Daoy (cell line): Measurements from ENCODE around the gene MYOG. TPM values are rescaled to one million over a fixed set of nuclear protein-coding genes. Genes with fewer than 3 reads are reported as not detected.

Source experiments
- DNase-seq: peaks from one replicate; pipeline ENCODE4 v3.0.0-alpha.2; 2015; ENCODE audit warnings: low read depth
- total RNA-seq: library from RNA; depleted of rRNA; stranded (reverse); fragments of >200 nt; shearing (Covaris generic); gene quantifications from 2 replicates; pipeline ENCODE4 v1.2.3, GENCODE V29; 2014

The MYOG gene
- total RNA-seq, 1 experiment from 2014 or later = not detected

- DNase-seq = peak; percentile 82
These were observed 32.1 kb upstream of the MYOG start for GRCh38 chr1:203117611-203118575.

- no peak for DNase-seq
These were observed 30.4 kb upstream of the MYOG start for GRCh38 chr1:203116091-203116820.

GRCh38 chr1:203114202-203114601, 28.4 kb upstream of the MYOG start:
- no peak for DNase-seq

- DNase-seq = no peak
These were observed 27.5 kb upstream of the MYOG start for GRCh38 chr1:203113308-203113707.

GRCh38 chr1:203112475-203112874, 26.7 kb upstream of the MYOG start:
- no peak for DNase-seq

- DNase-seq = no peak
These were observed 19.1 kb upstream of the MYOG start for GRCh38 chr1:203104789-203105390.

GRCh38 chr1:203103829-203104495, 18.1 kb upstream of the MYOG start:
- DNase-seq = no peak

- DNase-seq = no peak
These were observed 17.4 kb upstream of the MYOG start for GRCh38 chr1:203103216-203103615.

- no peak for DNase-seq
These were observed 16.2 kb upstream of the MYOG start for GRCh38 chr1:203101813-203102634.

GRCh38 chr1:203100516-203100869, 14.7 kb upstream of the MYOG start:
- no peak for DNase-seq

- DNase-seq = no peak
These were observed 14.1 kb upstream of the MYOG start for GRCh38 chr1:203099805-203100515.

- no peak for DNase-seq
These were observed 13.2 kb upstream of the MYOG start for GRCh38 chr1:203098914-203099520.

- no peak for DNase-seq
These were observed 12.6 kb upstream of the MYOG start for GRCh38 chr1:203098445-203098844.

- DNase-seq = no peak
These were observed 11.2 kb upstream of the MYOG start for GRCh38 chr1:203097001-203097400.

GRCh38 chr1:203096566-203096965, 10.8 kb upstream of the MYOG start:
- DNase-seq = no peak

GRCh38 chr1:203095061-203095690, 9.4 kb upstream of the MYOG start:
- no peak for DNase-seq

- no peak for DNase-seq
These were observed 8.1 kb upstream of the MYOG start for GRCh38 chr1:203093754-203094410.

GRCh38 chr1:203091761-203092330, 6.0 kb upstream of the MYOG start:
- DNase-seq = no peak

GRCh38 chr1:203091199-203091477, 5.3 kb upstream of the MYOG start:
- DNase-seq = no peak
